ENCODE results near the gene DEAF1. TPM values are rescaled to one million over a fixed set of nuclear protein-coding genes. Genes with fewer than 3 reads are reported as not detected.

The DEAF1 gene
- total RNA-seq, 1 donor from 2014 or later: 72.0 TPM

- H3K27ac Mint-ChIP-seq: no peak overlapping the region
- intact Hi-C loops (cut with micrococcal nuclease): no loop called here
- H3K4me1 Mint-ChIP-seq (ENCODE audit: low read depth): peaks cover 17% of the 10 kb centered on the region
- no peaks in the 10 kb centered on the region for H3K9me3 Mint-ChIP-seq
- no peak overlapping the region for H3K4me3 Mint-ChIP-seq (ENCODE audit: low read depth)
- peaks cover 7% of the 10 kb centered on the region for H3K36me3 Mint-ChIP-seq (ENCODE audit: low read depth)
- no peak for DNase-seq (ENCODE audit: low spot score)
- peaks cover 15% of the 10 kb centered on the region for H3K27me3 Mint-ChIP-seq (ENCODE audit: low read depth)
Measured at GRCh38 chr11:625636-626268, 69.3 kb downstream of the DEAF1 start.

DNA sequence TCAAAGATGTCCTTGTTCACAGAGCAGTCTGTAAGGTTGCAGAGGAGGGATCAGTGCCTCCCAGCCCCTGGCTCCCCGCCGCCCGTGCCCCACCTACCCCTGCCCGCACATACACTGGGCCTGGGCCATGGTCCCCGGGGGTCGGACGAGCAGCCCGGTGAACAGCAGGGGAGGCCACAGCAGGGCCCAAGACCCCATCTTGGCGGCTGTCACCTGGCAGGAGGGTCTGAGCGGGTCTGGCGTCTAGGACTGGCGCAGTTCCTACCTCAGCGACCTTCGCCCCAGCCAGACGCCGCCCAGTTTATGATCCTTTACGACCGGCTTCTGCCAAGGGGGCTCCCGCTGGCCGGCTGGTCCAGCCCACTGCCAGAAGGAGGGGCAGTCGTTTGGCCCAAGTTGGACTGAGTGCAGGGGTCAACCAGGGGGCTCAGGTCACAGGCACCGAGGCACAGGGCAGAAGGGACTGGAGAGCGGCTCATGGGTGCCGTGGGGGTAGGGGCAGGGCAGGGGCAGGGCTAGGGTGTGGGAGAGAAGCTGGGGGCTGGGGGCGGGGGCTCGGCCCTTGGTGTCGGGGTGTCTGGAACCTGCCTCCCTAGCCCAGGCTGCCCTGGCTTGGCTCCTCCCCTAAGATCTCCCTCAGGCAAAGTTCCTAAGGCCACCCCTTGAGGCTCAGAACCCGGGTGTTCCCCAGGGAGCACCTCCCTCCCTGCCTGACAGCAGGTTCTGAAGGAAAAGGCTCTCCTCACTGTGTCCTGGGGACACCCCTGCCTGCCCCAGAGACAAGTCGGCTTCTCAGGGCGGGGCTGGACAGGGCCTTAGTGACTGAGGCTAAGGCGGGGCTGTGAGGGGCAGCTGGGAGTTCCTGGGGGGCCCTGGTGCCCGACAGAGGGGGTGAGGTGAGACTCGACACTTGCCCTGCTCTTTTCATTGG, 70.1 kb downstream of the DEAF1 start, which contains the start of gene CDHR5:
CDHR5 (minus strand) TSS at position 251 of the 931 bp plus-strand sequence; CDS start at position 198, 53 bp downstream.
- Mint-ChIP-seq H3K4me1 (ENCODE audit: low read depth) (peaks cover 17% of the 10 kb centered on the region), H3K9me3 (no peaks in the 10 kb centered on the region), H3K27me3 (ENCODE audit: low read depth) (peaks cover 15% of the 10 kb centered on the region), H3K27ac (no peak within 1 kb of the TSS), H3K36me3 (ENCODE audit: low read depth) (peaks cover 7% of the 10 kb centered on the region), H3K4me3 (ENCODE audit: low read depth) (no peak within 1 kb of the TSS)
- intact Hi-C loops (cut with micrococcal nuclease): no loop called here
- no peak for DNase-seq (ENCODE audit: low spot score)

DNA sequence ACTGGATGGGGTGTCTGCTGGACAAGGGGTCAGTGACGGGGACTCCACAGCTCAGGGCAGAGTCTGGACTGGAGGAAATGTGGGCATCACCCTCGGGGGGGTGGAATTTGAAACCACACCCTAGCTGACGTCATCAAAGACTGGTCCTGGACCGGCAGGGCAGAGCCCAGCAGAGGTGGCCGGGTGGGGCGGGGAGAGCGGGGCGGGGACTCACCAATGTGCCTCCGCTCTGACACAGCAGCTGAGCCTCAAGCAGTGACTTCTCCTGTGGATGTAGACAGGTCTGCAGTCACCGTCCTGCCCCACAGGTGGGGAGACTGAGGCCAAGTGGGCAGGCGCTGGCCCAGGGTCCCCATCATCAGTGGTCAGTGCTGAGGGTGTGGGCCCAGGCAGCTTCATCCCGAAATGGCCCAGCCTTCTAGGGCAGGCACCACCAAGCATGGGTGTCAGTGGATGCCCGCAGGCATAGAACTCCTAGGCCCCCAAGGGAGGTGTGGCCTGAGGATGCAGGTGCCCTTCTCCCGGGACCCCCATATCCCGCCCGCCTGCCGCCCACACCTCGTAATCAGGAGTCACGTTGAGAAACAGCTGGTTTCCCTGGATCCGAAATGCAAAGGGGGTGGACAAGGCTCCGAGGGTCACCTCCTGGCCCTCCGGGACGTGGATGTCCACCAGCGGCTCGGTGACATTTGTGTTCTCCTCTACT, 70.9 kb downstream of the DEAF1 start:
- DNase-seq (ENCODE audit: low spot score): no peak
- Mint-ChIP-seq H3K4me1 (ENCODE audit: low read depth) (peaks cover 12% of the 10 kb centered on the region), H3K36me3 (ENCODE audit: low read depth) (peaks cover 7% of the 10 kb centered on the region), H3K27ac (no peak overlapping the region), H3K9me3 (no peaks in the 10 kb centered on the region), H3K27me3 (ENCODE audit: low read depth) (peaks cover 15% of the 10 kb centered on the region), H3K4me3 (ENCODE audit: low read depth) (no peak overlapping the region)
- intact Hi-C loops (cut with micrococcal nuclease): no loop called here

DNA sequence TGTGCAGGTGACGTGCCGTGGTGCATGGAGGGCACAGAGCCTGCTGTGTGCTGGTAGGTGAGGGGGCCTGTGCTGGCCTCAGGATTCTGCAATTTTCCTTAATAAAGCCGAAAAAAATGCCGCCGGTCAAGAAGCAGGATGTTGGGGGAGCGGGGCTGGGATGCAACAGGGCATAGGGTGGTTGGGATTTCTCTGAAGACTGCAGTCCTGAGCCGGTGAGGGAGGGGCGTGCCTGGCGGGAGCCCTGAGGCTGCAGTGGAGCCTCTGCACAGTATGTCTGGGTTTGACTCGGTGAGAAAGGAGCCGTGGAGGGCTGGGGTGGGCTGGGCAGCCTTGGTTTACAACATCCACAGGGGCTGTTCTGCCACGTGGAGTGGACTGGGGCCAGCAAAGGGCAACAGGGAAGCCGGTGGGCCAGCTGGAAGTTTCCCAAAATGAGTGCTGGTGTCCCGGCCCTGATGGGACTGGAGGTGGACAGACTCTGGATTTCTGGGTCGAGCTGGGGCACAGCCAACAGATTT, 71.6 kb downstream of the DEAF1 start:
- no peak for DNase-seq (ENCODE audit: low spot score)
- no peak overlapping the region for H3K4me3 Mint-ChIP-seq (ENCODE audit: low read depth)
- peaks cover 7% of the 10 kb centered on the region for H3K4me1 Mint-ChIP-seq (ENCODE audit: low read depth)
- peaks cover 6% of the 10 kb centered on the region for H3K36me3 Mint-ChIP-seq (ENCODE audit: low read depth)
- H3K27me3 Mint-ChIP-seq (ENCODE audit: low read depth): peaks cover 10% of the 10 kb centered on the region
- H3K27ac Mint-ChIP-seq: no peak overlapping the region
- no peaks in the 10 kb centered on the region for H3K9me3 Mint-ChIP-seq
- intact Hi-C loops (cut with micrococcal nuclease): no loop called here

DNA sequence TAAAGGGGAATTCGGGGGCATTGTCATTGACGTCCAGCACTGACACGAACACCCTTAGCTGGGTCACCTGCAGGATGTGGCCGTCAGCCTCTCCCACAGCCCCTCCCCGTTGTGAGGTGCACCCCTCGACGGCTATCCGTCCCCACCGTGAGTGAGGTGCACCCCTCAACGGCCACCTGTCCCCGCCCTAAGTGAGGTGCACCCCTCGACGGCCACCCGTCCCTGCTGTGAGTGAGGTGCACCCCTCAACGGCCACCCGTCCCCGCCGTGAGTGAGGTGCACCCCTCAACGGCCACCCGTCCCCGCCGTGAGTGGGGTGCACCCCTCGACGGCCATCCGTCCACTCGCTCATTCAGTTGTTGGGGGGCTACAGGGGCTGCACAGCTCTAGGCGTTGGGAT, 73.2 kb downstream of the DEAF1 start:
- H3K9me3 Mint-ChIP-seq: no peaks in the 10 kb centered on the region
- H3K36me3 Mint-ChIP-seq (ENCODE audit: low read depth): no peaks in the 10 kb centered on the region
- DNase-seq (ENCODE audit: low spot score): no peak
- no peak overlapping the region for H3K27ac Mint-ChIP-seq
- intact Hi-C loops (cut with micrococcal nuclease): no loop called here
- no peaks in the 10 kb centered on the region for H3K4me1 Mint-ChIP-seq (ENCODE audit: low read depth)
- H3K27me3 Mint-ChIP-seq (ENCODE audit: low read depth): no peaks in the 10 kb centered on the region
- H3K4me3 Mint-ChIP-seq (ENCODE audit: low read depth): no peak overlapping the region

DNA sequence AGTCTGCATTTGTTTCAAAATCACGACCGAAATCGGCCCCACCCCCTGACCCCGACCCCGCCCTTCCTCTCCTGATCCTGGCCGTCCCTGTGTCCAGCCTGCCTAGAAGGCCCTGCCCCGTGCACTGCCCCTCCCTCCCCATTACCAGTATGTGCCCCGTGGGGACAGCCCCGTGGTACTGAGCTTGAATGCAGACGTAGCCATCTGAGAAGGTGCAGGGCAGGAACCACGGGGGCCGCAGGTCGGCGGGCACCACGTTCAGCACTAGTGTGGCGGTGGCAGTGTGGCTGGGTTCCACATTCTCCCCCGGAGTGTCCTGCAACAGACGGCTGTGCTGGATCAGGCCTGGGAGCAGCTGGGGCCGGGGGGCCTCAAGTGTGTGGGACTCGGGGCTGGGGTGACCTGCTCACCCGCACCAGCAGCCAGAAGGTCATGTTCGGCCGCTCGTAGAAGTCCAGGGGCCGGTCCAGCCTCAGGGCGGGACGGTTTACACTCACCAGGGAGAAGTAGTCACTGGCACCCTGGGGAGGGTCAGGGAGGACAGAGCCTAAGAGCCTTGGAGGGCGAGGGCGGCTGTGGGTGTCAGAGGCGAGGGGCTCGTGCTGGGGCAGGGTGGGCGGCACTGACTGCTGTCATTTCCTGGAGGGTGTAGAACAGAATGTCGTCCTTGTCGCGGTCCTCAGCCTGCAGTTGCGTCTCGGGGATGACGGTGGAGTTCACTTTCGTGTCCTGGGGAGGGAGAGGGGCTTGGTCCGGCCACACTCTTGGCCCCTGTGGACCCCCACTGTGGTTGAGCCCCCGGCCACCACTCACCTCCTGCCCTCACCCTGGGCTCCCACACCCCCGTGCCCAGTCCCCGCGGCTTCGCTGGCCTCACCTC, 73.8 kb downstream of the DEAF1 start:
- Mint-ChIP-seq H3K4me3 (ENCODE audit: low read depth) (no peak overlapping the region), H3K27ac (no peak overlapping the region), H3K27me3 (ENCODE audit: low read depth) (no peaks in the 10 kb centered on the region), H3K9me3 (no peaks in the 10 kb centered on the region), H3K4me1 (ENCODE audit: low read depth) (peaks cover 4% of the 10 kb centered on the region), H3K36me3 (ENCODE audit: low read depth) (no peaks in the 10 kb centered on the region)
- intact Hi-C loops (cut with micrococcal nuclease): no loop called here
- DNase-seq (ENCODE audit: low spot score): no peak

GRCh38 chr11:620201-620600, 74.8 kb downstream of the DEAF1 start:
- H3K36me3 Mint-ChIP-seq (ENCODE audit: low read depth): no peaks in the 10 kb centered on the region
- peaks cover 4% of the 10 kb centered on the region for H3K4me1 Mint-ChIP-seq (ENCODE audit: low read depth)
- H3K27ac Mint-ChIP-seq: no peak overlapping the region
- H3K27me3 Mint-ChIP-seq (ENCODE audit: low read depth): no peaks in the 10 kb centered on the region
- intact Hi-C loops (cut with micrococcal nuclease): no loop called here
- no peak for DNase-seq (ENCODE audit: low spot score)
- no peak overlapping the region for H3K4me3 Mint-ChIP-seq (ENCODE audit: low read depth)
- H3K9me3 Mint-ChIP-seq: no peaks in the 10 kb centered on the region

DNA sequence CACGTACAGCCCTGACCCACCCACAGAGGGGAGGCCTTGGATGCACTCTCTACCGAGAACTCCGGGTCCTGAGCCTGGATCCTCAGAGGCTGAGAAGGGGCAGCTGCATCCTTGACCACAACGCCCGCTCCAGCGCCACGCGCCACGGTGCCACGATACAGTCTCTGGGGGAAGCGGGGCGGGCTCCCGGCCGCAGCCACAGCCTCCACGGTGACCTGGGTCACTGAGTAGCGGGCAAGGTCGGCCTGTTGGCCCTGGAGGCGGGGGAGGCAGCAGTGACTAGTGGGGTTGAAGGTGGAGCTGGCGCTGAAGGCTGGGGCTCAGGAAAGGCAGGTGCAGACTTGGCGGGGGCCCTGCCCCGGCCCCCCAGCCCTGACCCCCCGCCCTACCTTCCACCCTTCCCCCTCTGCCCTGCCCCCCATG, 75.4 kb downstream of the DEAF1 start:
- H3K36me3 Mint-ChIP-seq (ENCODE audit: low read depth): peaks cover under 1% of the 10 kb centered on the region
- H3K27me3 Mint-ChIP-seq (ENCODE audit: low read depth): no peaks in the 10 kb centered on the region
- no peak for DNase-seq (ENCODE audit: low spot score)
- H3K9me3 Mint-ChIP-seq: no peaks in the 10 kb centered on the region
- no peak overlapping the region for H3K4me3 Mint-ChIP-seq (ENCODE audit: low read depth)
- H3K4me1 Mint-ChIP-seq (ENCODE audit: low read depth): peaks cover 4% of the 10 kb centered on the region
- intact Hi-C loops (cut with micrococcal nuclease): loop anchor here (10.0 kb wide), 1 partner anchor 105 kb away; no protein-coding TSS in a partner anchor
- H3K27ac Mint-ChIP-seq: no peak overlapping the region

DNA sequence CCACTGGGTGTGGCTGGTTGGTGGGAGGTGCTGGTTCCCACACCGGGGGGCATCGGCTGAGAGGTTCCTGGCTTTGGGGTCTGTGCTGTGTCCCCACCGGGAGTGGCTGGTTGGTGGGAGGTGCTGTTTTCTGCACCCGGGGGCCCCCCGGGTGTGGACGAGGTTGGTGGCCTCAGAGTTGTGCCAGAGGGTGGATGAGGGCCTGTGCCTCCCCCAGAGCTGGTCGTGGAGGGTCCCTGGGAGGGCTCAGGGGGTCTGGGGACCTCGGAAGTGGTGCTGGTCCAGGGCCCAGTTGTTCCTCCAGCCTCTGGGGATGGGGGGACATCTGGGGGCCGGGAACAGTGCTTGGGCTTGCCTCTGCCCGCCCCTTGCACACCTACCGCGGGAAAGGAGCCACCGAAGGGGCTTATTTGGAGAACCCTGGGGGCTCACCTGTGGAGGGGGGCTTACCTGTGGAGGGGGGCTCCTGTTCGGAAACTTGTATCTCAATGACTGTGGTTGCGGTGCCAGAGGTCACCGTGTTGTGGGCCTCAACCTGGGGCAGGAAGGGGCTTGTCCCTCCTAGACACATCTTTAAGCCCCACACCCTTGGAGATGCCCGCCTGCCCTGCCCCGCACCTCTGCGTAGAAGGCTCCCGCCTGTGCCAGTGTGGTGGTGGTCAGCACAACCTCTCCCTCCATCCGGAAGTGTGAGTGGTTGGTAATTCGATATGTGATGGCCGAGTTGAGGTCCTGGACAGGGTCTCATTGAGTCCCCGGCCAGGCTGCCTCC, 76.0 kb downstream of the DEAF1 start:
- Mint-ChIP-seq H3K27ac (no peak overlapping the region), H3K4me1 (ENCODE audit: low read depth) (peaks cover 7% of the 10 kb centered on the region), H3K27me3 (ENCODE audit: low read depth) (no peaks in the 10 kb centered on the region), H3K4me3 (ENCODE audit: low read depth) (no peak overlapping the region), H3K36me3 (ENCODE audit: low read depth) (peaks cover 6% of the 10 kb centered on the region), H3K9me3 (no peaks in the 10 kb centered on the region)
- DNase-seq (ENCODE audit: low spot score): no peak
- intact Hi-C loops (cut with micrococcal nuclease): loop anchor here (10.0 kb wide), 1 partner anchor 106 kb away; no protein-coding TSS in a partner anchor

DNA sequence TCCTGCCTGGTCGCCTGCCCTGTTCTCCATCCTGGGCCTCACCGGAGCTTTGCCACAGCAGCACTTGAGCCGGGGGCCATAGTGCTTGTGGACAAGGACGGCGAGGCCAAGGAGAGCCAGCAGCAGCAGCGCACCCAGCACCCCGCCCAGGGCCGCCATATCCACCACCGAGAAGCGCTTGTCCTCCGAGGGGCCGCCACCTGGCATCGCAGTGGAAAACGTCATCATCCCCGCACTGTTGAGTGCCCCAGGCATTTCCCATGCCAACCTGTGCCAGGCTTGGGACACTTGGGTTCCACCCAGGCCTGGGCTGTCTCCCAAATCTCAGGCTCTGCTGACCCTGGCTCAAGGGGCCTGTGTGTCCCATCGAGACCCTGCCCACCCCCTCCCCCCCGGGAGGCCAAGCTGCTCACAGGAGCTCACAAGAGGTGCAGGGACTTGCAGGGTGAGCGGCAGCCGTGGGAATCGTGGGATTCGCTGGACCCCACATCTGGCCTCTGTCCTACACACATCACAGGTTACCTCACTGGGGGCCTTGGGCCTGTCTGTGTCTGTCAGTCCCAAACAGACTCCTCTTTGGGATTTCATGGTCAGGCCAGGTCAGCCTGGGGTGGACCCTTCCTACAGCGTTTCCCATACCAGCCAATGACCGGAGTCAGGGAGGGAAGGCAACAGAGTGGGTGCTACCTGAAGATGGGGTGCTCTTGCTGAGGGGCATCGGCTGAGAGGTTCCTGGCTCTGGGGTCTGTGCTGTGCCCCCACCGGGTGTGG, 76.9 kb downstream of the DEAF1 start:
- no peak overlapping the region for H3K4me3 Mint-ChIP-seq (ENCODE audit: low read depth)
- DNase-seq (ENCODE audit: low spot score): no peak
- H3K36me3 Mint-ChIP-seq (ENCODE audit: low read depth): peaks cover 7% of the 10 kb centered on the region
- intact Hi-C loops (cut with micrococcal nuclease): loop anchor here (10.0 kb wide), 1 partner anchor 107 kb away; no protein-coding TSS in a partner anchor
- no peak overlapping the region for H3K27ac Mint-ChIP-seq
- H3K27me3 Mint-ChIP-seq (ENCODE audit: low read depth): no peaks in the 10 kb centered on the region
- no peaks in the 10 kb centered on the region for H3K9me3 Mint-ChIP-seq
- H3K4me1 Mint-ChIP-seq (ENCODE audit: low read depth): peaks cover 8% of the 10 kb centered on the region

Measured in activated T-helper 2 cell treated with anti-CD3 and anti-CD28 coated beads, Interferon-gamma antibody, Interleukin-2, Interleukin-4, amounts not matched to agents 10 μg/mL and 5 μg/mL and 100 μg/mL, durations not matched to agents 14 hours and 24 hours and 36 hours (primary cell).